Nephron (organoid): ENCODE measurements around the gene FPR2.
A peak's percentile ranks its signal among the peaks of the same experiment; 100 is the strongest.

Experiments
- H3K27ac Mint-ChIP-seq, 3 experiments: 2 replicates each; pipeline ENCODE4 v1.8.0; 2020; ENCODE audit warnings: mixed read lengths in 3 of 3, mild to moderate bottlenecking in 2 of 3, moderate library complexity in 1 of 3
- H3K27me3 Mint-ChIP-seq: 2 replicates; pipeline ENCODE4 v1.8.0; 2021; ENCODE audit warnings: low read depth, mild to moderate bottlenecking, moderate library complexity, mixed read lengths
- H3K36me3 Mint-ChIP-seq: 2 replicates; pipeline ENCODE4 v1.8.0; 2020; ENCODE audit warnings: low read depth, mixed read lengths
- H3K4me1 Mint-ChIP-seq: 2 replicates; pipeline ENCODE4 v1.8.0; 2020; ENCODE audit warnings: mixed read lengths
- H3K4me3 Mint-ChIP-seq, 3 experiments: 2 replicates each; pipeline ENCODE4 v1.8.0; 2020; ENCODE audit warnings: mild to moderate bottlenecking in 3 of 3, mixed read lengths in 3 of 3, moderate library complexity in 2 of 3
- H3K9me3 Mint-ChIP-seq: 2 replicates; pipeline ENCODE4 v1.8.0; 2020; ENCODE audit warnings: mixed read lengths
- TF ChIP-seq, protein P1 (sequence below), 3 experiments: fragments of 200-600 bp; sonication (generic); IDR thresholded peaks; one replicate each; pipeline ENCODE4 v1.5.0; 2021; ENCODE audit warnings: antibody characterized with exemption in 3 of 3; ENCODE audit not compliant: unreplicated experiment in 3 of 3

Gene FPR2, protein sequence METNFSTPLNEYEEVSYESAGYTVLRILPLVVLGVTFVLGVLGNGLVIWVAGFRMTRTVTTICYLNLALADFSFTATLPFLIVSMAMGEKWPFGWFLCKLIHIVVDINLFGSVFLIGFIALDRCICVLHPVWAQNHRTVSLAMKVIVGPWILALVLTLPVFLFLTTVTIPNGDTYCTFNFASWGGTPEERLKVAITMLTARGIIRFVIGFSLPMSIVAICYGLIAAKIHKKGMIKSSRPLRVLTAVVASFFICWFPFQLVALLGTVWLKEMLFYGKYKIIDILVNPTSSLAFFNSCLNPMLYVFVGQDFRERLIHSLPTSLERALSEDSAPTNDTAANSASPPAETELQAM

DNA sequence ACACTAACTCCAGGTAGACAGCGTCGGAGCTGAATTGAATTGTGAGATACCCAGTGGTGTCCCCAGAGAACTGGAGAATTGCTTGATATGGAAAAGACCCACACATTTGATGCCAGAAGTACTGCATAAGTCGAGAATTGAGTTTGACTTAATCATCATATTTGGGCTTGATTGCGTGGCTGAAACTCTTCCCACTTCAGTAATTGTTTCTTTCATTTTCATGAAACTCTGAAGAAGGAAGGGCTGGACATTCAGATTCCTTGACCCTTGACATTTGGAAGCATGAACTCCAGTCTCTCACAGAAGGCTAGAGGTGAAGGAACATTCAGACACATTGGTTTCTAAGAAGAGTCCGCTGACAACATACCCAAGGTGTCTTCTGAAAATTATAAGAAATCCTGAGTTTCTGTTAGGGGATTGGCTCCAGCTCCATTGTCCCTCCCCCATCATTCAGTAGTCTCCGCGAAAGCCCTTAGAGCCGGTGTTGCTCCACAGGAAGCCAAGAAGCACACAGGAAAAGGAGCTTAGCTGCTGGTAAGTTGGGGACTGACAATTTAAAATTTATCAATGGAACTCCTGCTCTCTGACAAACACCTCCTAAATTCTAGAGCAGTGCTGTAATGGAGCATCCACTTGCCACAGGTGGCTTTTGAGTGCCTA lies at the start of gene FPR2:
FPR2 (plus strand) TSS at position 484 of the 660 bp plus-strand sequence. CDS start 7,479 bp downstream, outside the sequence.
- Mint-ChIP-seq H3K27me3 (peaks cover 15% of the 10 kb centered on the region), H3K4me3 (no peak within 1 kb of the TSS), H3K36me3 (no peaks in the 10 kb centered on the region), H3K9me3 (peaks cover 12% of the 10 kb centered on the region), H3K27ac (no peak within 1 kb of the TSS), H3K4me1 (no peaks in the 10 kb centered on the region)
- TF ChIP-seq, protein P1, sequence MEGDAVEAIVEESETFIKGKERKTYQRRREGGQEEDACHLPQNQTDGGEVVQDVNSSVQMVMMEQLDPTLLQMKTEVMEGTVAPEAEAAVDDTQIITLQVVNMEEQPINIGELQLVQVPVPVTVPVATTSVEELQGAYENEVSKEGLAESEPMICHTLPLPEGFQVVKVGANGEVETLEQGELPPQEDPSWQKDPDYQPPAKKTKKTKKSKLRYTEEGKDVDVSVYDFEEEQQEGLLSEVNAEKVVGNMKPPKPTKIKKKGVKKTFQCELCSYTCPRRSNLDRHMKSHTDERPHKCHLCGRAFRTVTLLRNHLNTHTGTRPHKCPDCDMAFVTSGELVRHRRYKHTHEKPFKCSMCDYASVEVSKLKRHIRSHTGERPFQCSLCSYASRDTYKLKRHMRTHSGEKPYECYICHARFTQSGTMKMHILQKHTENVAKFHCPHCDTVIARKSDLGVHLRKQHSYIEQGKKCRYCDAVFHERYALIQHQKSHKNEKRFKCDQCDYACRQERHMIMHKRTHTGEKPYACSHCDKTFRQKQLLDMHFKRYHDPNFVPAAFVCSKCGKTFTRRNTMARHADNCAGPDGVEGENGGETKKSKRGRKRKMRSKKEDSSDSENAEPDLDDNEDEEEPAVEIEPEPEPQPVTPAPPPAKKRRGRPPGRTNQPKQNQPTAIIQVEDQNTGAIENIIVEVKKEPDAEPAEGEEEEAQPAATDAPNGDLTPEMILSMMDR (IDR thresholded peaks at IDR 0.05; ENCODE audit: unreplicated experiment in 3 of 3) = no peak

DNA sequence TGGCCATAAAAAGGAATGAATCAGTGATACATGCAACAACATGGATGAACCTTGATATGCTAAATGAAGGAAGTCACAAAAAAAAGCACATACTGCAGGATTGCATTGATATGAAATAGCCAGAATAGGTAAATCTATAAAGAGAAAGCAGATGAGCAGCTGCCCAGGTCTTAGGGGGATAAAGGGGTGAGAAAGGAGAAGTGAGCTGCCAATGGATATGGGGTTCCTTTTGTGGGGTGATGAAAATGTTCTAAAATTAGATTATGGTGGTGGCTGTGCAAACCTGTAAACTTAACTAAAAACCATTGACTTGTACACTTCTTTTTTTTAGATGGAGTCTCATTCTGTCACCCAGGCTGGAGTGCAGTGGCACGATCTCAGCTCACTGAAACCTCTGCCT lies 49.3 kb upstream of the FPR2 start:
- Mint-ChIP-seq H3K27ac (no peak overlapping the region), H3K27me3 (peaks cover 26% of the 10 kb centered on the region), H3K36me3 (peaks cover 16% of the 10 kb centered on the region), H3K9me3 (peaks cover 2% of the 10 kb centered on the region), H3K4me3 (no peak overlapping the region), H3K4me1 (no peaks in the 10 kb centered on the region)
- TF ChIP-seq, protein P1 (IDR thresholded peaks at IDR 0.05; ENCODE audit: unreplicated experiment in 3 of 3) = no peak

DNA sequence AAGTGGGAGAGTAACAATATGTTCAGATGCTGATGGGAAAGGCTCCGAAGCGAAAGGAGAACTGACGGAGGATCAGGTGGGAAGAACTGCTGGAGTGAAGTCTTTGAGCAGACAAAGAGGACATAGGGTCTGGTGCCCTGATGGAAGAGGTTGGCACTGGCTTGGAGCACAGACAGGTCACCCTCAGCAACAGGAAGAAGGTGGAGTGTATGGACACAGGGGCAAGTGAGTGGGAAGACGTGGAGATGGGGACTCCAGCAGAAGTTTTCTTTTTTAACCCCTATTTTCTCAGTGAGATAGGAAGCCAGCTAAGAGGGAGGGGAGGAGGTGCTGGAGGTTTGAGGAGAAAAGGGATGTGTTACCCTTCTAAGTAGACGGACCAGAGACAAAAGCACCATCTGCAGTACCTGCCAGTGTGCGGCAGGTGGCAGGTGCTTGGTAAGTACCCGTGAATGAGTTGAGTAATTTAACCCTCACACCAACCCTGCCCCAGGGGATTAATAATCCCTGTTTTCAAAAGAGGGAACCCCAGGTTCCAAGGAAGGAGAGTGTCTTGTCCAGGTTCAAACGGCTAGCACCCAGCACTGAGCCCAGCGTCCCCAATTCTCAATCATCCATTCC lies 48.4 kb upstream of the FPR2 start:
- no peak overlapping the region for H3K4me3 Mint-ChIP-seq

DNA sequence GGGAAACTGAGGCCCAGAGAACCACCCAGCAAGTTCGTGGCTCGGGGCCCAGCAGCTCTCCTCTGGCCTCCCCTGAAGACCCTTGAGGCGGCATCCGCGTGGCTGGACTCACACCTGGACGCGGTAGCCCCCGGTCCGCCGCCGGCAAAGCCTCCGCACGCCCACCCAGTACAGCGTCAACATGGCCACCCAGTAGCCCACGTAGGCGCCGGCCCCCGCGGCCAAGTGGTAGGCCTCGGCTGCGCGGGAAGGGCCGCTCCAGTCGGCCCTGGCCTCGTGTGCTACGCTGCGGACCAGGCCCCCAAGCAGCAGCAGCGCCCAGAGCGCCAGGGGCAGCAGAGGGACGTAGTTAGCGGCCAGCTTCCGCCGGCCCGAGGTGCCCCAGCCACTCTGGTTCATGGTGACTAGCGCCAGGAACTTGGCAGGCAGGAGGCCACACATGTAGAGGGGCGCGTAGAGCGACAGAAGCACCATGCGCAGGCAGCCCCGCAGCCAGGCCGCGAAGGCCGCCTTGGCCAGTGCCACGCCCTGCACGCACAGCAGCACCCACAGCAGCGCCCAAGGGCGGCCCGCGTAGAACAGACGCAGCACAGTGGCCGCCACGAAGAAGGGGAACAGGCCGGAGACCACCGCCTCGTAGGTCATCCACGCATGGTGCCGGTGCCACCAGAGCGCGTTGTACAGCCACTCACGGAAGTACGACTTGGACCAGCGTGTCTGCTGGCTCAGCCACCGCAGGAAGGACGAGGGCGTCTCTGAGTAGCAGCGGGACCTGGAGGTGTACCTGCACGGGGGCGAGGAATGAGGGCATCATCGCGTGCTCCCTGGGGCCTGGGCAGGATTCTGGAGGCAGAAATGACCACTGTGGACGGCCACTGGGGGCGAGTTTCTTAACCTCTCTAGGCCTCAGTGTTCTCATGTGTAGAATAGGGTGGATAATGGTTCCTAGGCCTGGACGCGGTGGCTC lies 47.4 kb upstream of the FPR2 start:
- H3K4me3 Mint-ChIP-seq = no peak overlapping the region
- H3K27ac Mint-ChIP-seq = no peak overlapping the region
- H3K9me3 Mint-ChIP-seq = peaks cover 5% of the 10 kb centered on the region
- H3K27me3 Mint-ChIP-seq = peaks cover 45% of the 10 kb centered on the region
- TF ChIP-seq, protein P1 (IDR thresholded peaks at IDR 0.05; ENCODE audit: unreplicated experiment in 3 of 3) = no peak
- H3K4me1 Mint-ChIP-seq = no peaks in the 10 kb centered on the region
- no peaks in the 10 kb centered on the region for H3K36me3 Mint-ChIP-seq

More for the DNA sequence above, 48.4 kb upstream of the FPR2 start:
- TF ChIP-seq, protein P1 (IDR thresholded peaks at IDR 0.05; ENCODE audit: unreplicated experiment in 3 of 3) = peak; percentile 36 to 42 (median 40)
- Mint-ChIP-seq H3K9me3 (peaks cover 2% of the 10 kb centered on the region), H3K36me3 (peaks cover 8% of the 10 kb centered on the region), H3K27ac (no peak overlapping the region), H3K27me3 (peaks cover 35% of the 10 kb centered on the region), H3K4me1 (no peaks in the 10 kb centered on the region)

DNA sequence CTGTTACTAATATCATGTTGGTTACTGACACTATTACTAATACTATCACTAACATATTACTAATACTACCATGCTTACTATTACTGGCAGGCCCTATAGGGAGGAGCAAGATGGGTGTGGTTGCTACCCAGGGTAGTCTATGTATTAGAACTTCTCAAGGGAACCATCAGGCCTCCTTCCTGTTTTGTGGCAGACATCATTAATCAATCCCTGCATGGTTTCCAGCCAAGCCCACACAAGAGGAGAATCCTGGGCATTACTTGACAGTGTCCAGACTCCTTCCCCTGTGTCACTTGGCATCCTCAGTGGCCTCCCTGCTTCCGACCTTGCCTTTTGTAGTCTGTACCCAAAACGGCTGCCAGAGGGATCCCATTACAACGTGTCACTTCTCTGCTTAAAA lies 46.1 kb upstream of the FPR2 start:
- Mint-ChIP-seq H3K36me3 (no peaks in the 10 kb centered on the region), H3K4me1 (no peaks in the 10 kb centered on the region), H3K9me3 (peaks cover 8% of the 10 kb centered on the region), H3K27me3 (peaks cover 55% of the 10 kb centered on the region), H3K4me3 (no peak overlapping the region), H3K27ac (no peak overlapping the region)
- TF ChIP-seq, protein P1 (IDR thresholded peaks at IDR 0.05; ENCODE audit: unreplicated experiment in 3 of 3) = no peak
